UCSD-AML1 (cell line): Measurements from ENCODE around the gene XPNPEP2.
A peak's percentile ranks its signal among the peaks of the same experiment; 100 is the strongest.

Experiments used
- DNase-seq: peaks from one replicate; lab custom pipeline; 2025; ENCODE audit not compliant: unreplicated experiment; lab: John Stamatoyannopoulos, UW

The XPNPEP2 gene

DNA sequence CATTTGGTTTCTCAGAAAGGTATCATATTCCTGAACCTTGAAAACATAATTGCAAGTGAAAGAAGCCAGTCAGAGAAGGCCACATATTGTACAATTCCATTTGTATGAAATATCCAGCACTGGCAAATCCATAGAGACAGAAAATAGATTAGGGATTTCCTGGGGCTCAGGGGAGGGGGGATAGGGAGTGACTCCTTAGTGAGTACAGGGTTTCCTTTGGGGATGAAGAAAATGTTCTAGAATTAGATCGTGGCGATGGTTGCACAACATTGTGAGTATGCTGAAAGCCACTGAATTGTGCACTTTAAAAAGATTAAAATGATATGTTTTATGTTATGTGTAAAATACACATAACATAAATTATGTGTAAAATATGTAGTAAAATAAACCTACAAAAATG is 10.3 kb downstream of the XPNPEP2 start:
- no peak for DNase-seq

DNA sequence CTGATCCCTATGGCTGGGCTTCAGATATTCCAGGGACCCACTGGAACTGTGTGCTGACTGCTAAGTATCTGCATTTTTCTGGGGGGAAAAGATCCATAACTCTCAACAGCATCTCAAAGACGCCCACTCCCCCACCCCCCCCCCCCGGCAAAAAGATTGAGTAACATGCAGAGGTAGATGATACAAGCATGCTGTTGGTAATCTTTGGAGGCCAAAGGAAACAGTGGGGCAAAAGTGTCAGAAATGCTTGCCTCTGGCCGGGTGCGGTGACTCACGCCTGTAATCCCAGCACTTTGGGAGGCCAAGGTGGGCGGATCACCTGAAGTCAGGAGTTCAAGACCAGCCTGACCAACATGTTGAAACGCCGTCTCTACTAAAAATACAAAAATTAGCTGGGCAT is 12.2 kb downstream of the XPNPEP2 start:
- DNase-seq: no peak

DNA sequence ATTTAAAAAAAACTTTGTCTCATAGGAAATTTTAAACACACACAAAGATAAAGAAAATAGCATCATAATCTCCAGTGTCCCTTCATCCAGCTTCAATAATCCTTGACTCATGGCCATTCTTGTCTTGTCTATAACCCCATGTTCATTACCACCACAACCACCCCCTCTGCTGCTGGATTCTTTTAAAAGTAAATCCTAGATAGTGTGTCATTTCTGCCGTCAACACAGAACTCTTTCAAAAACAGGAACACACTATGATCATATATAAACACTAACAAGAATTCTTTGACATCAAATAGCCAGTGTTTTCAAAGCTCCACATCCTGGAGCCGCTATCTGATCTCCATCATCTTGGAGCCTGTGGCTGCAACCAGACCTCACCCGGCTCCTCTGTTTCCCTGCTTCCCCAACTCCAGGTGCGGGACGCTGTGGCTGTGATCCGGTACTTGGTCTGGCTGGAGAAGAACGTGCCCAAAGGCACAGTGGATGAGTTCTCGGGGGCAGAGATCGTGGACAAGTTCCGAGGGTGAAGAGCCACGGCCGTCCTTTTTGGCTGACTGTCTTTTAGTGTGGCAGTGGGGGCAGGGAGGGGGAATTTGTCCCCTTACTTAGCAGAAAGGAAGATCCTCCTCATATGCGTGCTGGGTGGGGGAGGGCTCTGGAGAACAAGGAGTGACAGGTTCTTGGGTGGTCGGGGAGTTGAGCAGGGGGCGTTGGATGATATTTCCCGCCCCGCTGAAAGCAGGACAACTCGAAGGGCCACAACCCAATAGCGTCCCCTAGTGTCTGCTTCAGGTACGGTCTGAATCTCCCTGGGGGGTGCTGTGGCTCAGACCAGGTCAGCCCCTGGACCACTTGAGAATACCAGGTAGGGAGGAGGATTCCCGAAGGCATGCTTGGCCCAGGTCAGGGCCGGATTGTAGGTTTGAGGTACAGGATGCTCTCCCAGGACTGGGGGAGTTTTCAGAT is 15.6 kb downstream of the XPNPEP2 start:
- no peak for DNase-seq

DNA sequence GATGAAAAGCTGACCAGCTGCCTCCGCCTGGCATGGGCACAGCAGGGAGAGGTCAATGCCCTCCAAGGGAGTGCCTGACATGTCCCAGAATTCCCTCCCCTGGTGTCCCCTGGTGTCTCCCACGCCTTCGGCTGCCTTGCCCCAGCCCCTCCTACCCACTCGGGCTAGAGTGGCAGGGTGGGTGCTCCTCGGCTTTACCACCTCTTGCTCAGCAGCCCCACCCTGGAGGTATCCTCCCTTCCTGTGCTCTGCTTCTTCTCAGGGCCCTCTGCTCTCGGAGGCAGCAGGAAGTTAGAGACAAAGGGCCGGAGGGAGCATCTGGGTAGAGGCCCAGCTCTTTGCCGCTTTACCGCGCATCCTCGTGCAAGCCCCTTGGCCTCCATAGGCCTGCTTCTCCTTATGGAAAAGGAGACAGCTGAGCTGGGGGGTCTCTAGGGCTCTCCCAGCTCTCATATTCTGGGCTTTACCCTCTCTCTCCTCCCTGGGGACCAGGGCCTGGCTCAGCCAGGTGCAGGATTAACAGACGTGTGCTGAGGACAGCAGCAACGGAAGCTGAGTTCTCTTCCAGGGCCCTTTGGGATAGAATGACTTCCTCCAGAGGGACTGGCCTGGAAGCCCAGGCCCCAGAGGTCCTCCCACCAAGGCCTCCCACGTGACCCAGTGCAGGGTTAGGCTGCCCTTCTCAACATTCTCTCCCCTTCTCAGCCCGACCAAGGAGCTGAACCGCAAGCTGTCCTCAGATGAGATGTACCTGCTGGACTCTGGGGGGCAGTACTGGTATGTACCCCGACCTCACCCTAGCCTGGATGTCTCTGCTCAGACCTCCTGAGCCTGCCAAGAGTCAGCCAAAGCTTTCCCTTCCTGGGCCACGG is 17.2 kb downstream of the XPNPEP2 start:
- no peak for DNase-seq

DNA sequence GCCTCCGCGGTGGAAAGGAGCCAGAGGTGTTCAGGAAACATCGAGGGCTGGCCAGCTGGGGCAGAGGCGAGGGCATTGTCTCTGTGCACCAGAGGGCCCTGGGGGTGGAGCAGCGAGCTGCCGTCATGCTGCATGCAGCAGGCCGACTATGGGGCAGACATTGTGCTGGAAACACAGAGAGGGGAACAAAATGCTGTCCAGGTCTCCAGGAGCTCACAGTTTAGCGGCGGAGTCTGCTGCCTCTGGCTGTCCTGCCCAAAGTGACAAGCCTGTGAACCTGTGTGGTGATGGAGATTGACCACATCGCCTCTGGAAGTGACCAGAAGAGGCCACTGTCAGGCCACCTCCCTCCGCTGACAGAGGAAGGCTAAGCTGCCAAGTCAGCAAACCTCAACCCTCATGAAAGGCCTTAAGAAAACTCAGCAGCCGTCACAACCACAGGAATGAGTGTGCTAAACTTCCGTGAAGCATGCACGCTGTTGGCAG is 20.8 kb downstream of the XPNPEP2 start:
- DNase-seq: peak; percentile 58

DNA sequence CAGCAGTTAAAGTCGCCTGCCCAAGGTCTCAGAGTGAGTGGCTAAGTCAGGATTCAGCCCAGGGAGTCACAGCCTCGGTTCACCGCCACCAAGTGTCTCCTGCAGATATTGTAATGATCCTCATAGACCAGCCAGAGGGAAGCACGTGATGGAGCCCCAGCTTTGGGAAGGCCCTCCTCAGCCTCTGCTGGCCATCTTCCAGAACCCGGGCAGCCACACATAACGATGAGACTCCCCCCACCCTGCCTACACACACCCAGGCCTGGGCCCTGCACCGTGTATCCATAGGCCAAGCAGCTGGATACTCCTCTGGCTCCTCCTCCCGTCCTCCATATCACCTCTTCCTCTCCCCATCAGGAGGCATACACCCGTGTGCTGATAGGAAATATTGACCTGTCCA is 21.4 kb downstream of the XPNPEP2 start:
- no peak for DNase-seq

GRCh38 chrX:129760981-129761380 is 22.2 kb downstream of the XPNPEP2 start:
- DNase-seq: no peak

GRCh38 chrX:129761596-129761995 is 22.8 kb downstream of the XPNPEP2 start:
- DNase-seq: no peak

GRCh38 chrX:129762448-129762847 is 23.7 kb downstream of the XPNPEP2 start:
- DNase-seq: no peak

GRCh38 chrX:129763666-129764065 is 24.9 kb downstream of the XPNPEP2 start:
- DNase-seq: no peak

DNA sequence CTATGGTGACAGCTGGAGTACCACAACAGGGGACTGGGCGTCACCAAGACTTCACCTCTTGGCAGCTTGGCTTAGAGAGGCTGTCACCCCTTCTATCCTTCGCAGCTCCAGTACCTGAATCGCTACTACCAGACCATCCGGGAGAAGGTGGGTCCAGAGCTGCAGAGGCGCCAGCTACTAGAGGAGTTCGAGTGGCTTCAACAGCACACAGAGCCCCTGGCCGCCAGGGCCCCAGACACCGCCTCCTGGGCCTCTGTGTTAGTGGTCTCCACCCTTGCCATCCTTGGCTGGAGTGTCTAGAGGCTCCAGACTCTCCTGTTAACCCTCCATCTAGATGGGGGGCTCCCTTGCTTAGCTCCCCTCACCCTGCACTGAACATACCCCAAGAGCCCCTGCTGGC is 29.4 kb downstream of the XPNPEP2 start:
- no peak for DNase-seq

GRCh38 chrX:129768586-129769466 is 30.0 kb downstream of the XPNPEP2 start:
- no peak for DNase-seq

- DNase-seq: peak; percentile 57
These were observed 30.8 kb downstream of the XPNPEP2 start for GRCh38 chrX:129769467-129770154.

DNA sequence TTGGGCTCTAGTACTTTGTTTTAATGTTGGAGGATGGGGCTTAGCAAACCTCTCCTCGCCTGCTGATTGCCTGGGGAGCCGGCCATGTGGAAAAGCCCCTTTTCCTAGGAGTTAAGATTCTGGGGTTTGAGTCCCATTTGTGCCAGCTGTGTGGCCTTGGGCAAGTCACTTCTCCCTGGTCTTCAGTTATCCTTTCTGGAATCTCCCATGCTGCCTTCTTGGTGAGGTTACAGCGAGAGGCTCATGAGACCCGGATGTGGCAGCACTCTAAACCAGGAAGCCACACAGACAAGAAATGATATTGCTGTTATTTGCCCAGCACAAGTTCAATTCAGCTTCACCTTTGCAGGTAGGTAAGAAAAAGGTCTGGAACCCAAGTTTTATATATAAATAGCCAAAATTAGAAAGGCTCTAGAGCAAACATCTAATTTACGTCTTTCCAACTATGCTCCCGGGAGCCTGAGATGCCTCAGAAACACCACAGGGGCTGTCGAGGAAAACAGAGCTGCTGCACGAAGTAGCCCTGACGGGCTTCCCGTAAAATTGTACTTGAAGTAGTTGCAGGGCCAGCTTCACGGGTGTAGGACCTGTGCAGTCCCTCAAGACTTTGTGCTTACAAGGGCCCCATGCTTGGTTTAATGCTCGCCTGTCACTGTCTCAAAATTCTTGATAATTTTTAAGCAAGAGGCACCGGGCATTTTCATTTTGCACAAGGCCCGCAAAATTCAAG is 32.7 kb downstream of the XPNPEP2 start:
- no peak for DNase-seq

DNA sequence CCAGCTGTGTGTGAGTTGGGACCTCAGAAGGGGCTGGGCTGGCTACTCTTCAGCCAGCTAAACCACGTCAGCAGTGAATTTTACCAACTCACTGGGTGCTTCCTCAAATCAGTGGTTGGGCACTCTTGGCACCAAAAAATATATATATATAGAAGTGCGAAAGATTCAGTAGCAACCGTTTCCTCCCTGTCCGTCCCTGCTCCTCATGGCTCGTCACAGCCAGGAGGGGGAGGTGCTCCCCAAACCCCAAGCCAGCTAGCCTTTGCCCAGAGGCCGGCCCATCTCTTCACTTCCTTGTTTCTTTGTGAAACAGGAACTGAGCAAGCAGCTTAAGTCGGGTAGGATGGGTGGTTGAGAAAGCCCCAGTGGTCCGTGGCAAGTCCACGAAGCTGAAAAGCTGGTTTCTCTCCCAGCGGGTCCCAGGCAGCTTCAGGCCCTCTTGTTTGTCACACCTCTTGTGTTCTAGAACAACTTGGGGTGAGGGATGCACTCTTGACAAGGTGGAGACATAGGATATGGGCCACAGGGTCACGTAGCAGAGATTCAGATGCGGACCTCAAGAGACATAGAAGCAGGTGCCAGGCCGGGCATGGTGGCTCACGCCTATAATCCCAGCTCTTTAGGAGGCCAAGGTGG is 34.1 kb downstream of the XPNPEP2 start:
- DNase-seq: peak; percentile 80

- DNase-seq: no peak
These were observed 35.1 kb downstream of the XPNPEP2 start for GRCh38 chrX:129773649-129774458.

DNA sequence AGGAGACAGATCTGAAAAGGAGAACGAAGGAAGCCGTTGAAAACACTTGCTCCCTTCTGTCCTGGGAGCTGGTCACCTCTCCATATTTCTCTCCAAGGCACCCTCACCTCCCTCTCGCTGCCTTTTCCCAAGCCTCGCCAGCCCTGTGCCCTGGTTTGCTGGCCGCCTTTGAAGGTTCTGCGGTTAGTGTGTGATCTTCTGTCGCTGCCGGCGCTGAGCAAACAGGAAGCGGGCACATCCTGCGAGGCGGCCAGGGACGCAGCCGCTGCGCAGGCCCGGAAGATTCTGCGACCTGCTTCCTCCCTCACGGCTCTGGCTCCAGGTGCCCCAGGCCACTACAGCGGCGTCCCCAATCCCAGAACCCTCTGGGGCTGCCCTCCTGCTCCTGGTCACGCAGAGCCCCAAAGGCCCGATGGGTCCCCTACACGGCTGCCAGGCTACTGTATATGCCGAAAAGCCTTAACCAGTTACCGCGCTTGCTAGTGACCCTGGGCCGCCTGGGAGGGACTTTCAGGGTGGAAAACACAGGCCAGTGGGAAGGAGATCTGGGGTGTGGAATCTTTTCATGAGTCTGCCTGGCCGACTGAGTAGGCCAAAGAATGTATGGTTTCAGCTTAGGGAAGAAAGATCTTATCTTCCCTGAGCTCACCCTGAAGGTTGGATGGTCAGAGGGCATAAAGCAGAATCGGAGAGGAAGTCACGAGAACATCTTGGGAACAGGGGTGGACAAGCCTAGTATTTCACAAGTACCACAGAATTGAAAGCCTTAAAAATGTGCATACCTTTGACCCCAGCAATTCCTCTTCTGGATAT is 38.6 kb downstream of the XPNPEP2 start:
- DNase-seq: peak; percentile 85
